ENCODE data around the gene TRERF1. TPM values are rescaled to one million over a fixed set of nuclear protein-coding genes. Genes with fewer than 3 reads are reported as not detected.

TRERF1 gene
- total RNA-seq, 1 donor from 2014 or later, result 12.4 TPM

GRCh38 chr6:42341221-42341620, 110.5 kb downstream of the TRERF1 start:
- Mint-ChIP-seq H3K36me3 (ENCODE audit: low read depth) (no peaks in the 10 kb centered on the region), H3K4me3 (no peak overlapping the region), H3K27ac (ENCODE audit: unreplicated experiment) (no peak overlapping the region), H3K9me3 (no peaks in the 10 kb centered on the region), H3K27me3 (ENCODE audit: low read depth) (no peaks in the 10 kb centered on the region), H3K4me1 (no peaks in the 10 kb centered on the region)
- DNase-seq (ENCODE audit: low read depth, low spot score), result no peak
- no peak for TF ChIP-seq CTCF (conservative IDR thresholded peaks at IDR 0.05)

- no peak for DNase-seq (ENCODE audit: low read depth, low spot score)
- Mint-ChIP-seq H3K27me3 (ENCODE audit: low read depth) (no peaks in the 10 kb centered on the region), H3K27ac (ENCODE audit: unreplicated experiment) (no peak overlapping the region), H3K4me1 (no peaks in the 10 kb centered on the region), H3K9me3 (no peaks in the 10 kb centered on the region), H3K4me3 (no peak overlapping the region), H3K36me3 (ENCODE audit: low read depth) (no peaks in the 10 kb centered on the region)
- TF ChIP-seq CTCF (conservative IDR thresholded peaks at IDR 0.05), result no peak
Observed at GRCh38 chr6:42340511-42340910, 111.2 kb downstream of the TRERF1 start.

GRCh38 chr6:42339991-42340401, 111.7 kb downstream of the TRERF1 start:
- Mint-ChIP-seq H3K27me3 (ENCODE audit: low read depth) (no peaks in the 10 kb centered on the region), H3K36me3 (ENCODE audit: low read depth) (no peaks in the 10 kb centered on the region), H3K9me3 (no peaks in the 10 kb centered on the region), H3K4me1 (no peaks in the 10 kb centered on the region), H3K4me3 (no peak overlapping the region), H3K27ac (ENCODE audit: unreplicated experiment) (peak overlapping the region; percentile 36)
- TF ChIP-seq CTCF (conservative IDR thresholded peaks at IDR 0.05), result no peak
- DNase-seq (ENCODE audit: low read depth, low spot score), result no peak

- TF ChIP-seq CTCF (conservative IDR thresholded peaks at IDR 0.05), result no peak
- Mint-ChIP-seq H3K4me1 (no peaks in the 10 kb centered on the region), H3K27me3 (ENCODE audit: low read depth) (no peaks in the 10 kb centered on the region), H3K27ac (ENCODE audit: unreplicated experiment) (no peak overlapping the region), H3K4me3 (no peak overlapping the region), H3K36me3 (ENCODE audit: low read depth) (no peaks in the 10 kb centered on the region), H3K9me3 (no peaks in the 10 kb centered on the region)
- no peak for DNase-seq (ENCODE audit: low read depth, low spot score)
Observed at GRCh38 chr6:42338744-42339222, 112.9 kb downstream of the TRERF1 start.

- no peaks in the 10 kb centered on the region for H3K9me3 Mint-ChIP-seq
- TF ChIP-seq CTCF (conservative IDR thresholded peaks at IDR 0.05), result no peak
- DNase-seq (ENCODE audit: low read depth, low spot score), result no peak
- no peaks in the 10 kb centered on the region for H3K4me1 Mint-ChIP-seq
- H3K4me3 Mint-ChIP-seq, result no peak overlapping the region
- H3K27me3 Mint-ChIP-seq (ENCODE audit: low read depth), result no peaks in the 10 kb centered on the region
- H3K36me3 Mint-ChIP-seq (ENCODE audit: low read depth), result no peaks in the 10 kb centered on the region
- no peak overlapping the region for H3K27ac Mint-ChIP-seq (ENCODE audit: unreplicated experiment)
Observed at GRCh38 chr6:42337985-42338743, 113.6 kb downstream of the TRERF1 start.
